OCI-LY3 (cell line): Measurements from ENCODE around the gene SLC10A4.

Experiments
- CTCF ChIP-seq: fragments of 200-600, 300-600 bp; sonication (generic); IDR thresholded peaks from 2 replicates; pipeline ENCODE4 v1.5.1; 2014; ENCODE audit warnings: antibody characterized with exemption, low read length, low read depth
- EZH2phosphoT487 ChIP-seq: fragments of 200-600 bp; shearing (Covaris generic); IDR thresholded peaks from 2 replicates; pipeline ENCODE4 v1.6.1; 2018; ENCODE audit warnings: antibody characterized with exemption, mixed run types, low read depth

GRCh38 chr4:48454591-48454990, 28.6 kb upstream of the SLC10A4 start:
- no peak for TF ChIP-seq EZH2phosphoT487
- TF ChIP-seq CTCF: no peak
